GM12892 (cell line): ENCODE measurements around the gene LARP6.

Source experiments
- POLR2A ChIP-seq: IDR thresholded peaks from 2 replicates; pipeline ENCODE4 v1.6.1; 2011; ENCODE audit warnings: low read depth, low read length, control low read depth
- POLR2AphosphoS5 ChIP-seq: IDR thresholded peaks from 2 replicates; pipeline ENCODE4 v1.6.1; 2011; ENCODE audit warnings: low read depth, low read length, control low read depth

DNA sequence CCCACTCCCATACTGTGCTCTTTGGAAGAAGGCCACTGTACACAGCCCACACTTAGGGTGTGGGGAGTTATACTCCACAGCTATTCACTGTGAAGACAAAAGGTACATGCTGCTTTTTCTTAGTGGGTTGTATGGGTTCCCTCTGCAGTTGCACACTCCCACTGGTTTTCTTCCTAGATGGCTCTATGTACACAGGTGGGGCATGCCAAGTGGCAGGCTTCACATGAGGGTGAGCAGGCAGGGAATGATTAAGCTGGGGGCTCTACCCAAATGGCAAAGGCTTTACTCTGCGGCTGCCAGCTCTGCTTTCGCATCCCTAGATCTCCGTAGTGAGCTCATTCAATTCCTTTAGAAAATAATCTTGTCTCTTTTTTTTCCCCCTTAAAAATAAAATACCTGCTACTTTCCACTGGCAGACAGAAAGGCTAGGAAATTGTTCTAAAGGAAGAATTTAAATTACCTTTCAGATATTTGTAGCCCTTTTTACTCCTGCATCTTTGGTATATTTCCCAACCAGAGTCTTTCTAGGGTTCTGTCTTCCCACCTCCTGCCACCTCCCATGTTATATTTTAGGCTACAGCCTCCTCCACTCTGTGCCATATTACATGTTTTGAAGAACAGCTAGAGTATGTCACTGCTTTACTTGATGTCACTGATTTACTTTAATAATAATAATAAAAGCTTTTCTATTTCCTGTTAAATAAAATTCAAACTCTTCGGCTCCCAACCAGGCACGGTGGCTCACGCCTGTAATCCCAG lies 8.2 kb downstream of the LARP6 start:
- TF ChIP-seq POLR2A: no peak
- no peak for TF ChIP-seq POLR2AphosphoS5
